WTC11 (cell line): ENCODE measurements around the gene SLC36A4. TPM values are rescaled to one million over a fixed set of nuclear protein-coding genes. Genes with fewer than 3 reads are reported as not detected.

Experiments used
- ATAC-seq: fragments of 200-7000 bp; cut with Tn5 transposase; 2 replicates; pipeline ENCODE4 v1.10.0; 2021; ENCODE audit warnings: mild to moderate bottlenecking, moderate library complexity
- CTCF ChIA-PET: fragments of 300-600 bp; sonication (Branson Sonifier 250); formaldehyde crosslinking; loops from one replicate; lab custom pipeline; 2021; ENCODE audit warnings: antibody characterized with exemption; lab: Charles Lee
- POLR2A ChIA-PET: fragments of 350-600 bp; sonication (Branson Sonifier 250); formaldehyde crosslinking; loops from one replicate; lab custom pipeline; 2021; ENCODE audit warnings: antibody characterized with exemption; lab: Charles Lee
- DNase-seq: peaks from one replicate; pipeline ENCODE4 v3.0.0; 2021; ENCODE audit warnings: low spot score
- H3K27ac Mint-ChIP-seq: 2 replicates; pipeline ENCODE4 v1.8.0; 2021; ENCODE audit warnings: mixed read lengths
- H3K27me3 Mint-ChIP-seq: 2 replicates; pipeline ENCODE4 v1.8.0; 2021; ENCODE audit warnings: low read depth, mild to moderate bottlenecking, moderate library complexity, mixed read lengths
- H3K36me3 Mint-ChIP-seq: 2 replicates; pipeline ENCODE4 v1.8.0; 2021; ENCODE audit warnings: mixed read lengths
- H3K4me1 Mint-ChIP-seq: 2 replicates; pipeline ENCODE4 v1.8.0; 2022; ENCODE audit warnings: mixed read lengths
- H3K4me3 Mint-ChIP-seq: 2 replicates; pipeline ENCODE4 v1.8.0; 2021; ENCODE audit warnings: mild to moderate bottlenecking, moderate library complexity, mixed read lengths
- H3K9me3 Mint-ChIP-seq: 2 replicates; pipeline ENCODE4 v1.8.0; 2021; ENCODE audit warnings: mixed read lengths
- ATF2 ChIP-seq: sonication (generic); formaldehyde crosslinking; IDR thresholded peaks from 2 replicates; pipeline ENCODE4 v1.8.1; 2022; ENCODE audit warnings: low read depth, missing genetic modification reagents, borderline replicate concordance
- ATF3 ChIP-seq: sonication (generic); formaldehyde crosslinking; conservative IDR thresholded peaks from 2 replicates; pipeline ENCODE4 v1.8.1; 2022; ENCODE audit warnings: mild to moderate bottlenecking, missing genetic modification reagents
- ATF6 ChIP-seq: sonication (generic); formaldehyde crosslinking; IDR thresholded peaks from 2 replicates; pipeline ENCODE4 v1.8.1; 2023; ENCODE audit warnings: mild to moderate bottlenecking, missing genetic modification reagents
- CTCF ChIP-seq: fragments of 200-600 bp; IDR thresholded peaks from 2 replicates; pipeline ENCODE4 v1.8.0; 2022; ENCODE audit warnings: antibody characterized with exemption
- E2F1 ChIP-seq: sonication (generic); formaldehyde crosslinking; IDR thresholded peaks from 2 replicates; pipeline ENCODE4 v1.8.0; 2022; ENCODE audit warnings: mild to moderate bottlenecking, missing genetic modification reagents
- GABPB1 ChIP-seq: sonication (generic); formaldehyde crosslinking; IDR thresholded peaks from 2 replicates; pipeline ENCODE4 v1.8.1; 2023; ENCODE audit warnings: mild to moderate bottlenecking, missing genetic modification reagents
- IRF2 ChIP-seq: sonication (generic); formaldehyde crosslinking; IDR thresholded peaks from 2 replicates; pipeline ENCODE4 v1.8.0; 2022; ENCODE audit warnings: low read depth, missing genetic modification reagents, borderline replicate concordance
- KAT7 ChIP-seq: sonication (generic); formaldehyde crosslinking; IDR thresholded peaks from 2 replicates; pipeline ENCODE4 v1.8.1; 2023; ENCODE audit warnings: missing genetic modification reagents, mild to moderate bottlenecking, borderline replicate concordance
- SOX15 ChIP-seq: fragments of 250-450 bp; sonication (Bioruptor Pico); IDR thresholded peaks from 2 replicates; pipeline ENCODE4 v1.9.0; 2021; ENCODE audit warnings: mild to moderate bottlenecking
- TCF7 ChIP-seq: sonication (generic); formaldehyde crosslinking; IDR thresholded peaks from 2 replicates; pipeline ENCODE4 v1.8.0; 2022; ENCODE audit warnings: mild to moderate bottlenecking, low read depth, missing genetic modification reagents, moderate library complexity
- TP53 ChIP-seq: sonication (generic); formaldehyde crosslinking; IDR thresholded peaks from 2 replicates; pipeline ENCODE4 v1.8.1; 2023; ENCODE audit warnings: mild to moderate bottlenecking, missing genetic modification reagents
- ZNF138 ChIP-seq: sonication (generic); formaldehyde crosslinking; conservative IDR thresholded peaks from 2 replicates; pipeline ENCODE4 v1.8.1; 2022; ENCODE audit warnings: mild to moderate bottlenecking, moderate library complexity, missing genetic modification reagents
- ZNF396 ChIP-seq: fragments of 250-450 bp; sonication (Bioruptor Pico); IDR thresholded peaks from 2 replicates; pipeline ENCODE4 v1.8.0; 2021; ENCODE audit warnings: mild to moderate bottlenecking, moderate library complexity, borderline replicate concordance
- ZNF532 ChIP-seq: fragments of 250-450 bp; sonication (Bioruptor Pico); IDR thresholded peaks from 2 replicates; pipeline ENCODE4 v1.9.0; 2021; ENCODE audit warnings: mild to moderate bottlenecking, borderline replicate concordance
- total RNA-seq: library from RNA; stranded (reverse); gene quantifications from 3 replicates; pipeline ENCODE4 v1.2.3, GENCODE V29; 2021
- TF ChIP-seq, protein P1 (sequence below): sonication (generic); formaldehyde crosslinking; IDR thresholded peaks from 2 replicates; pipeline ENCODE4 v1.8.1; 2023; ENCODE audit warnings: mild to moderate bottlenecking, missing genetic modification reagents, moderate library complexity
- TF ChIP-seq, protein P2 (sequence below): sonication (generic); formaldehyde crosslinking; IDR thresholded peaks from 2 replicates; pipeline ENCODE4 v1.8.1; 2023; ENCODE audit warnings: mild to moderate bottlenecking, missing genetic modification reagents, moderate library complexity

The SLC36A4 gene
- total RNA-seq, 1 experiment from 2014 or later, result 27.9 TPM

- peaks cover 8% of the 10 kb centered on the region; the same call in 1 of the 2 replicates for H3K4me1 Mint-ChIP-seq
- CTCF ChIA-PET, result interaction anchor here (0.5 to 3.7 kb wide), 23 partner anchors 8 to 506 kb away, joined by 3 to 20 read pairs (median 4); partner anchors contain the start of genes C11orf54, CEP295, SMCO4 and TAF1D
- no peak overlapping the region for H3K27ac Mint-ChIP-seq
- ATAC-seq (peak; percentile 99), DNase-seq (peak; percentile 79)
- no peak for TF ChIP-seq ATF2 (CRISPR knock-in tag)
- 0 out of 2 replicates have a peak, but pooled peaks have one; percentile 13 for TF ChIP-seq GABPB1 (CRISPR knock-in tag)
- peak; percentile 55; the same call in 1 of the 2 replicates for TF ChIP-seq CTCF
- H3K36me3 Mint-ChIP-seq, result no peaks in the 10 kb centered on the region
- H3K27me3 Mint-ChIP-seq, result peaks cover 3% of the 10 kb centered on the region; the same call in 1 of the 2 replicates
- H3K4me3 Mint-ChIP-seq, result no peak overlapping the region
- POLR2A ChIA-PET, result interaction anchor here (0.6 kb wide), 1 partner anchor 1124 kb away, joined by 3 read pairs; no protein-coding TSS in a partner anchor
- no peaks in the 10 kb centered on the region for H3K9me3 Mint-ChIP-seq
These were observed 36.9 kb upstream of the SLC36A4 start for GRCh38 chr11:93234602-93235207.

GRCh38 chr11:93229876-93230275 lies 32.1 kb upstream of the SLC36A4 start:
- Mint-ChIP-seq H3K4me3 (no peak overlapping the region), H3K27ac (no peak overlapping the region), H3K36me3 (no peaks in the 10 kb centered on the region), H3K9me3 (no peaks in the 10 kb centered on the region), H3K27me3 (peaks cover 3% of the 10 kb centered on the region; the same call in 1 of the 2 replicates), H3K4me1 (0 out of 2 replicates have a peak, but pooled peaks cover 3% of the 10 kb centered on the region)
- ChIA-PET CTCF (interaction anchor here (0.6 to 1.3 kb wide), 5 partner anchors 19 to 439 kb away, joined by 3 to 6 read pairs (median 3); no protein-coding TSS in a partner anchor), POLR2A (no interaction called here)
- DNase-seq (no peak), ATAC-seq (no peak)
- TF ChIP-seq TP53 (CRISPR knock-in tag) (no peak), KAT7 (CRISPR knock-in tag) (no peak), TCF7 (CRISPR knock-in tag) (no peak), ATF3 (CRISPR knock-in tag) (no peak), E2F1 (CRISPR knock-in tag) (no peak), SOX15 (CRISPR knock-in tag) (no peak)
- TF ChIP-seq, protein P1, sequence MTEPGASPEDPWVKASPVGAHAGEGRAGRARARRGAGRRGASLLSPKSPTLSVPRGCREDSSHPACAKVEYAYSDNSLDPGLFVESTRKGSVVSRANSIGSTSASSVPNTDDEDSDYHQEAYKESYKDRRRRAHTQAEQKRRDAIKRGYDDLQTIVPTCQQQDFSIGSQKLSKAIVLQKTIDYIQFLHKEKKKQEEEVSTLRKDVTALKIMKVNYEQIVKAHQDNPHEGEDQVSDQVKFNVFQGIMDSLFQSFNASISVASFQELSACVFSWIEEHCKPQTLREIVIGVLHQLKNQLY (CRISPR knock-in tag), result no peak
- TF ChIP-seq, protein P2, sequence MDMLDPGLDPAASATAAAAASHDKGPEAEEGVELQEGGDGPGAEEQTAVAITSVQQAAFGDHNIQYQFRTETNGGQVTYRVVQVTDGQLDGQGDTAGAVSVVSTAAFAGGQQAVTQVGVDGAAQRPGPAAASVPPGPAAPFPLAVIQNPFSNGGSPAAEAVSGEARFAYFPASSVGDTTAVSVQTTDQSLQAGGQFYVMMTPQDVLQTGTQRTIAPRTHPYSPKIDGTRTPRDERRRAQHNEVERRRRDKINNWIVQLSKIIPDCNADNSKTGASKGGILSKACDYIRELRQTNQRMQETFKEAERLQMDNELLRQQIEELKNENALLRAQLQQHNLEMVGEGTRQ (CRISPR knock-in tag), result no peak

DNA sequence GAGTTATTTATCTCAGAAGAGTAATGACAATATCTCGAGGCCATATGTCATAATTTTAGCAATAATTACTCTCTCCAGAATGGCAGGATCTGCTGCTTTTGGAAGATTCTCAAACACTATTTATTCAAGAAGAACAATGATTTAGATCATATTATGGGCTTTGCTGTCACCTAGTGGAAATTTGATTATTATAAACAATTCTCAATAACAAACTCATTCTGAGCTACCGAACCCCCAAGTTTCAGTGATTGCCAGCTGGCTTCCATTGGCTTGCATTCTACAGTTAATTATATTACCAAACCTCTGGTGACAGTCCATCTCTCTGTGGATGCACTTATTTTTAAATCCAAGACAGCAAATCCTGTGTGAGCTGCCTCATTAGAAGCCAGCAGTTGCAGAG lies 27.9 kb upstream of the SLC36A4 start:
- no peak overlapping the region for H3K4me3 Mint-ChIP-seq
- POLR2A ChIA-PET, result no interaction called here
- no peaks in the 10 kb centered on the region for H3K4me1 Mint-ChIP-seq
- ATAC-seq (no peak), DNase-seq (no peak)
- H3K9me3 Mint-ChIP-seq, result no peaks in the 10 kb centered on the region
- H3K36me3 Mint-ChIP-seq, result no peaks in the 10 kb centered on the region
- H3K27me3 Mint-ChIP-seq, result no peaks in the 10 kb centered on the region
- CTCF ChIA-PET, result interaction anchor here (0.8 to 4.3 kb wide), 5 partner anchors 10 to 446 kb away, joined by 3 to 20 read pairs (median 4); no protein-coding TSS in a partner anchor
- H3K27ac Mint-ChIP-seq, result no peak overlapping the region
- no peak for TF ChIP-seq ATF6
- no peak for TF ChIP-seq IRF2
- no peak for TF ChIP-seq ZNF138 (CRISPR knock-in tag)
- no peak for TF ChIP-seq ZNF532 (CRISPR knock-in tag)
- TF ChIP-seq ZNF396 (CRISPR knock-in tag), result no peak
